GM12878 (cell line): ENCODE measurements around the gene CLNK.

ENCODE experiments used
- EP300 ChIP-seq, 2 experiments: fragments of 150-350 bp in 1 of 2; IDR thresholded peaks; 2 replicates each; pipeline ENCODE4 v1.6.1; 2011 to 2012; ENCODE audit warnings: low read depth in 2 of 2, low read length in 2 of 2, borderline replicate concordance in 1 of 2, improper control_type of control experiment in 1 of 2, inconsistent platforms in 1 of 2; ENCODE audit not compliant: control insufficient read depth in 1 of 2
- POLR2AphosphoS5 ChIP-seq: IDR thresholded peaks from 2 replicates; pipeline ENCODE4 v1.6.1; 2011; ENCODE audit warnings: mild to moderate bottlenecking, low read length, inconsistent platforms

DNA sequence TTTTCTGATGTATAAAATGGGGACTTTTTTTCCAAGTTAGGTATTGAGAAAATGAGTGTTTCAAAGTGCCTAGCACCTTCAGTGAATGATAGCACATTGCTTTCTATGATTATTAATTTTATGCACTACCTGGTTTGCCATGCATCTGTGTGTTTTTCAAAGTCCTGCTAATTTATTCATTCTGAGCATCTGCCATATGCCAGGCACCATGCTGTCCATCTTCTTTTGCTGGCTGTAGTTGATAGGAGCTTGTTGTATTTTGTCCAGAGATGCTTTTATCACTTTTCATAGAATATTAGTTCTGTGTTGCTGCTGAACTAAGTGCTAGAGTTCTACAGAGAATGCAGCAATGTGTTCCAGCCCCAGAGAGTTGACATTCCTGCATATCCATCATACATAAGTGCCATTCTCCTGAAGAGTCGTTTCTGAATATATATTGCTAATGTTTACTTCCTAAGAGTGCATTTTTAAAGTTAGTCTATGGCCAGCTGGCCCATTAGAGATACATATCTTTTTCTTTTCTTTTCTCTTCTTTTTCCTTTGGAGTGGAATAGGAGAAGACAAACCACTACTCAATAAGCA is 49.0 kb upstream of the CLNK start:
- no peak for TF ChIP-seq EP300 (IDR thresholded peaks at IDR 0.05; ENCODE audit: borderline replicate concordance in 1 of 2, control insufficient read depth in 1 of 2, low read depth in 2 of 2, low read length in 2 of 2)
- TF ChIP-seq POLR2AphosphoS5: no peak
